Measurements from ENCODE around the gene AZGP1.
"Not testable (repeated sequence)": the region's sequence is repeated elsewhere in the genome, so short reads cannot be mapped to it uniquely, and the experiment has no call there.

AZGP1 gene

GRCh38 chr7:99997545-99998137 lies 21.8 kb upstream of the AZGP1 start:
- DNase-seq (ENCODE audit: low read depth): peak; percentile 45

GRCh38 chr7:99996755-99997544 lies 21.1 kb upstream of the AZGP1 start:
- no peak for DNase-seq (ENCODE audit: low read depth)

- DNase-seq (ENCODE audit: low read depth): no peak
Measured at GRCh38 chr7:99994819-99995218, 19.0 kb upstream of the AZGP1 start.

- DNase-seq (ENCODE audit: low read depth): no peak
Measured at GRCh38 chr7:99992330-99993038, 16.7 kb upstream of the AZGP1 start.

GRCh38 chr7:99991543-99991942 lies 15.7 kb upstream of the AZGP1 start:
- not testable (repeated sequence) for DNase-seq (ENCODE audit: low read depth)

GRCh38 chr7:99990460-99990852 lies 14.6 kb upstream of the AZGP1 start:
- no peak for DNase-seq (ENCODE audit: low read depth)

- no peak for DNase-seq (ENCODE audit: low read depth)
Measured at GRCh38 chr7:99987846-99988245, 12.0 kb upstream of the AZGP1 start.

- not testable (repeated sequence) for DNase-seq (ENCODE audit: low read depth)
Measured at GRCh38 chr7:99987306-99987705, 11.5 kb upstream of the AZGP1 start.

- no peak for DNase-seq (ENCODE audit: low read depth)
Measured at GRCh38 chr7:99984593-99984992, 8.8 kb upstream of the AZGP1 start.

- DNase-seq (ENCODE audit: low read depth): not testable (repeated sequence)
Measured at GRCh38 chr7:99981066-99981465, 5.2 kb upstream of the AZGP1 start.

GRCh38 chr7:99980448-99980872 lies 4.6 kb upstream of the AZGP1 start:
- not testable (repeated sequence) for DNase-seq (ENCODE audit: low read depth)

- DNase-seq (ENCODE audit: low read depth): peak; percentile 55
Measured at GRCh38 chr7:99979814-99980225, 4.0 kb upstream of the AZGP1 start.

- DNase-seq (ENCODE audit: low read depth): no peak
Measured at GRCh38 chr7:99976626-99977025, 795 bp upstream of the AZGP1 start.

GRCh38 chr7:99974681-99975080 lies 1.1 kb downstream of the AZGP1 start:
- DNase-seq (ENCODE audit: low read depth): no peak

GRCh38 chr7:99973817-99974216 lies 2.0 kb downstream of the AZGP1 start:
- not testable (repeated sequence) for DNase-seq (ENCODE audit: low read depth)

GRCh38 chr7:99971242-99971641 lies 4.6 kb downstream of the AZGP1 start:
- no peak for DNase-seq (ENCODE audit: low read depth)

GRCh38 chr7:99969813-99970212 lies 6.0 kb downstream of the AZGP1 start:
- DNase-seq (ENCODE audit: low read depth): not testable (repeated sequence)

GRCh38 chr7:99969298-99969697 lies 6.5 kb downstream of the AZGP1 start:
- no peak for DNase-seq (ENCODE audit: low read depth)

- DNase-seq (ENCODE audit: low read depth): no peak
Measured at GRCh38 chr7:99958564-99959227, 17.1 kb downstream of the AZGP1 start.

- DNase-seq (ENCODE audit: low read depth): no peak
Measured at GRCh38 chr7:99955247-99955646, 20.6 kb downstream of the AZGP1 start.

GRCh38 chr7:99954643-99955042 lies 21.2 kb downstream of the AZGP1 start:
- DNase-seq (ENCODE audit: low read depth): not testable (repeated sequence)

GRCh38 chr7:99953649-99954048 lies 22.2 kb downstream of the AZGP1 start:
- DNase-seq (ENCODE audit: low read depth): no peak

All from stimulated activated CD8-positive, alpha-beta memory T cell treated with anti-CD3 and anti-CD28 coated beads, Interleukin-12 subunit alpha, Interleukin-12 subunit beta, amount 100 ng/mL, for 1 hour (primary cell).